MV-4-11 (cell line): ENCODE results near the gene TRIM7.
A peak's percentile ranks its signal among the peaks of the same experiment; 100 is the strongest.
"Not testable (repeated sequence)": the region's sequence is repeated elsewhere in the genome, so short reads cannot be mapped to it uniquely, and the experiment has no call there.

Experiments used
- DNase-seq: peaks from one replicate; lab custom pipeline; 2025; lab: John Stamatoyannopoulos, UW

TRIM7 gene

GRCh38 chr5:181171782-181172181 lies 33.2 kb downstream of the TRIM7 start:
- no peak for DNase-seq

- DNase-seq: peak; percentile 56
Measured at GRCh38 chr5:181170996-181171395, 34.0 kb downstream of the TRIM7 start.

GRCh38 chr5:181170237-181170825 lies 34.7 kb downstream of the TRIM7 start:
- DNase-seq: peak; percentile 12

- peak; percentile 81 for DNase-seq
Measured at GRCh38 chr5:181169459-181170236, 35.3 kb downstream of the TRIM7 start.

GRCh38 chr5:181168595-181169118 lies 36.3 kb downstream of the TRIM7 start:
- no peak for DNase-seq

DNA sequence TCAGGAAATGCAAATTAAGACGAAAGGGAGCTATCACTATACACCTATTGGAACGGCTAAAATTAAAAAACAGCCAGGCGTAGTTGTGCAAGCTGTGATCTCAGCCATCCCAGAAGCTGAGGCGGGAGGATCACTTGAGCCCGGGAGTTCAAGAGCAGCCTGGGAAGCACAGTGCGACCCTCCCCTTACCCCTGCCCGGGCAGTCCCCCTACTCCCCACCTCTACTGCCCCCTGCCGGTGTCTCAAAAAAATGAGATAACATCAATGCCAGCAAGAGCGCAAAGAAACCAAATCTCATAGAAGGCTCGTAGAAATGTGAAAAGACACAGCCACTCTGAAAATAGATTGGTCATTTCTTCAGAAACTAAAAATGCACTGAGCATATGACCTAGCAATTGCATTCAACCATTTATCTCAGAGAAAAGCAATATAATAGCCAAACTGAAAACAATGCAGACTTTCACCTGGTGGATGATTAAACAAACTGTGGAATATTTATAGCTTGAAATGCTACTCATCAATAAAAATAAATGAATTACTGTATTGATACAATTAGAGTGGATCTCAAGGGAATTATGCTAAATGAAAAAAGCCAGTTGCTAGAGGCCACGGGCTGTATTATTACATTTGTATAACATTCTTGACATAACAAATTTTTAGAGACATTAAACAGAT lies 37.0 kb downstream of the TRIM7 start:
- DNase-seq: no peak

DNA sequence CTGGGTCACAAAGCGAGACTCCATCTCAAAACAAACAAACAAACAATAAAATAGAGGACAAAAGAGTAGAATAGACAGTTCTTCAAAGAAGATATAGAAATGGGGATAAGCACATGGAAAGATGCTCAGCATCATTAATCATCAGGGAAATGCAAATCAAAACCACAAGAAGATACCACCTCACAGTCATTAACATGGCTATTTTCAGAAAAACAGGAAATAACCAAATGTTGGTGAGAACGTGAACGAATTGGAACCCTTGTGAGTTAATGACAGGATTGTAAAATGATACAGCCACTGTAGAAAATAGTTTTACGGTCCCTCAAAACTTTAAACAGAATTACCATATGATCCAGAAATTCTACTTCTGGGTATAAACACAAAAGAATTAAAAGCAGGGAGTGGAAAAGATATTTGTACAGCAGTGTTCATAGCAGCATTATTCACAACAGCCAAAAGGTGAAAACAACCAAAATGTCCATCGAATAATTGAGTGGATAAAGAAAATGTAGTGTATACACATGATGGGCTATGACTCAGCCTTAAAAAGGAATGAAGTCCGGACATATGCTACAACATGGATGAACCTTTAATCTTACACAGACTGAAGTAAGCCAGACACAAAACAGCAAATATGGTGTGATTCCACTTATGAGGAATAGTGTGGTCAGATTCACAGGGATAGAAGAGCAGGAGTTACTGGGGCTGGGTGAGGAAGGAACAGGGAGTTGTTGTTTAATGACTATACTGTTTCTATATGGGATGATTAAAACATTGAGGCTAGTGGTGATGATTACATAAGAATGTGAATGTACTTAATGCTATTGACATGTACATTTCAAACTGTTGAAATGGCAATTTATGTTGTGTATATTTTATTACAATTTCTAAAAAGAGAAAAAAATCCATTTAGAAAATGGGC lies 37.9 kb downstream of the TRIM7 start:
- peak; percentile 17 for DNase-seq

GRCh38 chr5:181164076-181164952 lies 40.7 kb downstream of the TRIM7 start:
- peak; percentile 46 for DNase-seq

DNA sequence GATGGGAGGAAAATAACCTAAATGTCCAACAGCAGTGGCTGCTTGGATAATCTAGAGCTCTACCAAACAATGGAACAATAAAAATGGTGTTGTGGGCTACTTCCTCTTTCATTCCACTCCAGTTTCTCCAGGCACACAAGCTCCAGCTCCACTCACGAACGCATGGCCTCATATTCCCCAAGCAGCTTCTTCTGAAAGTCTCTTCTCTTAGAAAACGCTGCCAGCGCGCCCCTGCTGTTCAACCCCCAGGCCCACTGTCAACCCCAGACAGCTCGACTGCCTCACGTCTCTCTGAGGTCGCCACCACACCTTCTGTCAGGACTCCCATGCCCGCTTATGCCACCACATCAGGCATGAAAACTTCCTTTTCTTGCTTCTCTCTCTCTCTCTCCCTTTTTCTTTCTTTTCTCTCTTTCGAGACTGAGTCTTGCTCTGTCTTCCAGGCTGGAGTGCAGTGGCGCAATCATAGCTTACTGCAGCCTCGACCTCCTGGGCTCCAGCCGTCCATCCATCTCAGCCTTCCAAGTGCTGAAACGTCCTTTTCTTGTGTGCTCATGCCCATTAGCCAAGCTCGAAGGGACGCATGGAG lies 41.4 kb downstream of the TRIM7 start:
- DNase-seq: peak; percentile 82

- DNase-seq: no peak
Measured at GRCh38 chr5:181161534-181162175, 43.3 kb downstream of the TRIM7 start.

DNA sequence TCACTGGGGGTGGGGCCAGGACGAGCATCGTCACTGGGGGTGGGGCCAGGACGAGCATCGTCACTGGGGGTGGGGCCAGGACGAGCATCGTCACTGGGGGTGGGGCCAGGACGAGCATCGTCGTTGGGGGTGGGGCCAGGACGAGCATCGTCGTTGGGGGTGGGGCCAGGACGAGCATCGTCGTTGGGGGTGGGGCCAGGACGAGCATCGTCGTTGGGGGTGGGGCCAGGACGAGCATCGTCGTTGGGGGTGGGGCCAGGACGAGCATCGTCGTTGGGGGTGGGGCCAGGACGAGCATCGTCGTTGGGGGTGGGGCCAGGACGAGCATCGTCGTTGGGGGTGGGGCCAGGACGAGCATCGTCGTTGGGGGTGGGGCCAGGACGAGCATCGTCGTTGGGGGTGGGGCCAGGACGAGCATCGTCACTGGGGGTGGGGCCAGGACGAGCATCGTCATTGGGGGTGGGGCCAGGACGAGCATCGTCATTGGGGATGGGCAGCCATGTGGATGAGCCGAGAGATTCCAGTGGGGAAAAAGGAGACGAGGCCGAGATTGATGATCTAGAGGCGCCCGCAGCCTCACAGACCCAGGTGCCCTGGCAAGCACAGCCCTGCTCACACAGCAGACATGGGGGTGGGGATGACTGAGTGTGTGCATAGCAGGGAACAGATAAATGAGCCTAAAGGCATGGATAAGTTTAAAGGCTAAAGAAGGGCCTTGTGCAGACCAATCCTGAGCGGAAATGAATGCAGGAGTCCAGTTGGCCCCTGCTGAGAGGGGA lies 44.1 kb downstream of the TRIM7 start:
- not testable (repeated sequence) for DNase-seq

GRCh38 chr5:181160152-181160754 lies 44.7 kb downstream of the TRIM7 start:
- no peak for DNase-seq

- DNase-seq: peak; percentile 61
Measured at GRCh38 chr5:181159286-181160151, 45.5 kb downstream of the TRIM7 start.

GRCh38 chr5:181158869-181159268 lies 46.1 kb downstream of the TRIM7 start:
- no peak for DNase-seq

DNA sequence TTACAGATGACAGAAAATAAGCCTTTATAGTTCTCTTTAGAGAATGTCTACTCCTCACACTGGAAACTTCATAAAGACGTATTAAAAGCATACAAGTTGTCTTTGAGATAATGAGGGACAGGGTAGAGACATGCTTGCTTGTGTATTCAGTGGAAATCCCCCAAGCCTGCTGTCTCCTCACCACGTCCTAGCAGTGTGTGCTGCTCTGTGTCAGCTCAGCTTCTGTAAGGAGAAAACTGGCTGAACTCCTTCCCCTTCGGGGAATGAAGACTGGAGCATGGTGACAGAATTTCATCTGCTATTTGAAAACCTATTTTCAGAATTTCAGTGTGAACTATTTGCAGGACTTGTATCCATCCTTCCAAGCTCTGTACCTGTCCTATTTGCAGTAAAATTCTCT lies 48.2 kb downstream of the TRIM7 start:
- DNase-seq: no peak

DNA sequence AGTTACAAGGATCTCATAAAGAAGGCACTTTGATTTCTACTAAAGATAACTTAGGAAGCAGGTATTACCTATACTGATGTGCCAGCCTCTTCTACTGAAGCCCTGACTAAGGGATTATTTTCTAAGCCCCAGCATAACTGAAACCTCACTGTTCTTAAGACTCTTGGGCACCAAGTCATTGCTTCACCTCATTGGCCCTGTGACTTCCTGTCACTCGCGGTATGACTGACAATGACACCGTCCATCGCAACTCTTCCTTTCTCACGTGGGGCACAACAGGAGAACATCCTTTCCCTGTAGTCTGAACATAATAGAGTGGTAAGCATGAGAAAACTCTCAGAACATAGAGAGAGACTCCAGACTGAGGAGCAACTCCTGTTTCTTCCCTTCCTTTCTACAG lies 51.2 kb downstream of the TRIM7 start:
- DNase-seq: no peak

DNA sequence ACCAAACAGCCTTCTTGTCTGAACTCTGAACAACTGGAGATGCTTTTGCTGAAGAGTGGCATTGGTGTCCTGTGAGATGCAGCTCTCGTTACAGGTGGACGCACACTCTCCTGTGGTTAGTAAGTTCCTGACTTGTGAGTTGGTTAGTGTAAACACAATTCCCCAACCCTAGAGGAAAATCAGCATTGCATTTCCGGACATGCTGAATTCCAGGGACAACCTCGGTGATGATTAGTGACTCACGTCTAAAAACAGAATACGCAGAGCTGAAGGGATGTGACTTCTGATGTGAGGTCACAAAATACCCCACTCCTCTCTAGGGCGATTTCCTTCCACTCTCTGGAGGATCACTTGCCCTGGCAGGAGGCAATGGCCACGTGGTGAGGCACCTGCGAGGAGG lies 52.6 kb downstream of the TRIM7 start:
- no peak for DNase-seq

DNA sequence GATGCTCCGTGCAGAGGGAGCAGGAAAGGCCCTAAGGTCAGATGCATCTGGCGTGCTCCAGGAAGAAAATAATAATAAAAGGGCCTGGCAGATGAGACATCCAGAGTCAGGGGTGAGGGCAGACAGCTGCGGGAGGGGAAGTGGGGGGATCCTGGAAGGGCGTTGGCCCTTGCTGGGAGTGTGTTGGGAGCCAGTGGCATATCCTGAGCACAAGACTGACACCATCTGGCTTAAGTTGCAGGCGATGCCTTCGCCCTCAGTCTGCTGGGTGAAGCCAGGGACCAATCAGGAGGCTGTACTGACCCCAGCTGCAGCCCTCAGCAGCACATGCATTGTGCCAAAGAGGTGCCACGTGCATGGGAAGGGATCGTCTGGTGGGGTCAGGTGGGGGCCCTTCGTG lies 53.9 kb downstream of the TRIM7 start:
- DNase-seq: no peak
